Stimulated activated CD8-positive, alpha-beta memory T cell treated with anti-CD3 and anti-CD28 coated beads, Interleukin-2, amount 100 ng/mL, for 48 hours (primary cell): ENCODE measurements around the gene ADGRG1.

Experiments
- DNase-seq, 2 donors: peaks; one replicate each; pipeline ENCODE4 v3.0.0-alpha.2; 2020; ENCODE audit warnings: low read depth in 2 of 2

ADGRG1 gene

DNA sequence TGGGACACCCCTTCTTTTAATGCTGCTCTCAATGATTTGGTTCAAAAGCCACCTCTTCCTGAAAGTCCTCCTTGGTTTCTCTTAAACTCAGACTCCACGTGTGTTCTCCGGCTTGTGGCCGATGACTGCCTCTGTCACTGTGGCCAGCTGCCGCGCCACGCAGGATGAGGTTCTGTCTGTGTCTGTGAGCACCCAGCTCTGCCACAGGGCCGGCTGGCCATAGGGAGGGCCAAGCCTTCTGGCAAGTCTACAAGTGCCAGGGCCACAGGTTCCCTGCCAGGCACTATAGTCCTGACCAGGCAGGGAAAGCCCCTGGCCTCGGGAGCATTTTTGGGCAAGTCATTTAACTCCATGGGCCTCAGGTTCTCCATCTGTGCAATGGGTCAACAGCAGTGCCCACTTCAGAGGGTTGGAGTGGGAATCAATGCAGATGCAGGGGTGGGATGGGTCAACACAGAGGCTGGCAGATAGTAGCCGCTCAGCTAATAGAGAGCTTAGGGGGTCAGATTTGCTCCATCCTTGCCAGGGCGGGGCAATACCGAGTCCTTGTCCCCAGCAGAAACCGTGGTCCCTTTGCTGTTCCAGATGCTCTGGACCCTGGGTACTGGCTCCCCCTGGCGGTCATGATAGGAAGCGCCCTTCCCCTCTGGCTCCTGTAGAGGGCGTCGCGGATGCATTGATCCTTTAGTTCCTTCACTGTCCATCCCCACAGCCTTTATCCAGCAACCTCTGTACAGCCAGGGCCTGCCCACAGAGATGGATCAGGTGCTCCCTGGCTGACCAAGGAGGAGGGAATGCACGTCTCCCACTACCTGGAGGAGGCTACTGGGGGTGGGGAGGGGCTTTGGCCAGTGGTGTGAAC, 20.4 kb downstream of the ADGRG1 start:
- peak; percentile 78 to 82 for DNase-seq

- no peak for DNase-seq
Measured at GRCh38 chr16:57649443-57649751, 21.0 kb downstream of the ADGRG1 start.

- no peak for DNase-seq
Measured at GRCh38 chr16:57649846-57650245, 21.4 kb downstream of the ADGRG1 start.

DNA sequence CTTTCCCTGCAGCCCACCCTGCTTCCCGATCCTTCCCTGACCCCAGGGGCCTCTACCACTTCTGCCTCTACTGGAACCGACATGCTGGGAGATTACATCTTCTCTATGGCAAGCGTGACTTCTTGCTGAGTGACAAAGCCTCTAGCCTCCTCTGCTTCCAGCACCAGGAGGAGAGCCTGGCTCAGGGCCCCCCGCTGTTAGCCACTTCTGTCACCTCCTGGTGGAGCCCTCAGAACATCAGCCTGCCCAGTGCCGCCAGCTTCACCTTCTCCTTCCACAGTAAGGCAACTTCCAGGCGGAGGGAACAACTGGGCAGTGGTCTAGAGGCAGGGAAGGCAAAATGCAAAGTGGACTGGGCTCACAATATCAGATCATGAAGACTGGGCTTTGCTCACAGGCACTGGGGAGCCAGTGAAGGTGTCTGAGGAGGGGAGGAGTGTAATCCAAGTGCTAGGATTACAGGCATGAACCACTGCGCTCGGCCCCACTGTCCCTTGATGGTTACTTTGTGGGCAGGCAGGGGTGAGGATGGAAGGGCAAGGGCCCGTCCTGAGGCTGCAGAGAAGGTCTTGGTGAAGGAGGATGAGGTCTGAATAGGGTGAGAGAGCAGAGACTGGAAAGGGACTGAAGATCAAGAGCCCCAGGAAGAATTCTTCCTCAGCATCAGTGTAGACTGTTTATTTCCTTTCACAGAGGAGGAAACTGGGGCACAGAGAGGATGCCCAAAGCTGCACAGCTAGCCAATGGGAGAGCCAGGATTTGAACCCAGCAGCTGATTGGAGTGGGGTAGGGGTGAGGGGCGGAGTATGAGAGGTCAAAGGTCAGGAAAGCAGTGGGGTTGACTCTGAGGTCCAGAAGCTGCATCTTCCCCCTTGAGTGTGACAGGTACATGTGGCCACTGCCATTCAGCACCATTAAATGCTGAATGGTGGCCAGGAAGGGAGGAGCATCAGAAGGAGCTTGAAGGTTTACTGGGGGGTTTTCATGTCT, 23.2 kb downstream of the ADGRG1 start:
- no peak for DNase-seq

DNA sequence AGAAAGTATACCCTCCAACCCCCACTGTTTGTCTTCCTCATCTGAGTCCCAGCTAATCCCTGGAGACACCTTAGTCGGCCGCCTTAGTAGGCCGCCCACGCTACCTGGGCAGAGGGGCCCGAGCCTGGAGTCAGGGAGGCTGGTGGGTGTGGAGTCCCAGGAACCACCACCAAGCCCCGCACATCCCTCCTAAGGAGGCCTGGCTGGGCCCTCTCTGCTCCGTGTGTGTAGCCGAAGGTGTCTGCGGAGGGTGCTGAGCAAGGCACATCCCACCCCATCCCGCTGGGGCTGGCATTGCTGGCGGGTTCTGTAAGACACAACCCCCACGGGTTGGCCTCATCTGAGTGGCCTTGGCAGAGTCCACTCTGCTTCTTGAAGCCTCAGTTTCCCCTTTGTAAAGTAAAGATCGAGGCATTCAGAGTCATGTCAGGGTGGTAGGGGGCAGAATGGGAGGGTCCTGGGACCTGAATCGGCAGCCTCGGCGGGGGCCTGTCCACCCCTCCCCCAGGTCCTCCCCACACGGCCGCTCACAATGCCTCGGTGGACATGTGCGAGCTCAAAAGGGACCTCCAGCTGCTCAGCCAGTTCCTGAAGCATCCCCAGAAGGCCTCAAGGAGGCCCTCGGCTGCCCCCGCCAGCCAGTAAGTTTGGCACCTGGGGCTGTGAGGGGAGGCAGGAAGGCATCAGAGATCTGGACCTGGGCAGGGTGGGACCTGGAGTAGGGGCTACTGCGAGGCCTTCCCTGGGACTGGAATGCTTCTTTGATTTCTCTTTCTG, 24.5 kb downstream of the ADGRG1 start:
- no peak for DNase-seq

- DNase-seq, result no peak
Measured at GRCh38 chr16:57653936-57654335, 25.5 kb downstream of the ADGRG1 start.

GRCh38 chr16:57656342-57656955, 28.0 kb downstream of the ADGRG1 start:
- no peak for DNase-seq

GRCh38 chr16:57657228-57657627, 28.8 kb downstream of the ADGRG1 start:
- no peak for DNase-seq

DNA sequence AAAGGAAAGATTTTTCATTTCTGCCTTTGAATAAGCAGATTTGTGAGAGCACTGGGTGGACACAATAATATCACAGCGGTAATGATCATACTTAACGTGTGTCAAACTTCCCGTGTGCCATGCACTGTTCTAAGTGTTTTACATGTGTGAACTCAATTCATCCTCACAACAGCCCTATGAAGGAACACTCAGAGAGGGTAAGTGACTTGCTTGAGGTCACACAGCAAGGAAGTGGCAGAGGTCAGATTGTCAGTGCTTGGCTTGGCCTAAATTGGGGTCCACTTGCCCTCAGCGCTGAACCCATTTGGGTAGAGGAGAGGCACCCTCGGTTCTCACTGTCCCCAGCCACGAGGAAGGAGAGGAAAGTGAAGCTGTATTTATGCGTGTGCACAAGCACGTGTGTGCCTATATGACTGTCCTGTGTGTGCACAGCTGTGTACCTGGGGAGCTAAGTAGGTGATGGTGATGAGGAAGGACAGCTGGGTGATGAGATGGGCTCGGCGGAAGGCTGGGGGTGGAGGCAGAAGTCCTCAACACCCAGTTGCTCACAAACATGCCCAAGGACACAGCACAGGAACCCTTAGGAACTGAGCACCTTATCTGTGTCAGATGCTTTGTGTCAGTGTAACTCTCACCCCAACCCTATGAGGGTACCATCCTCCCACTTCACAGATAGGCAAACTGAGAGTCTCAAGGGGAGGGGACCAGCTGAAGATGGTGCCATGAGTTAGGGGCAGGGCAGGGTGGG, 29.9 kb downstream of the ADGRG1 start:
- DNase-seq, result no peak

- DNase-seq, result no peak
Measured at GRCh38 chr16:57658878-57659674, 30.6 kb downstream of the ADGRG1 start.

GRCh38 chr16:57660715-57661463, 32.5 kb downstream of the ADGRG1 start:
- no peak for DNase-seq

DNA sequence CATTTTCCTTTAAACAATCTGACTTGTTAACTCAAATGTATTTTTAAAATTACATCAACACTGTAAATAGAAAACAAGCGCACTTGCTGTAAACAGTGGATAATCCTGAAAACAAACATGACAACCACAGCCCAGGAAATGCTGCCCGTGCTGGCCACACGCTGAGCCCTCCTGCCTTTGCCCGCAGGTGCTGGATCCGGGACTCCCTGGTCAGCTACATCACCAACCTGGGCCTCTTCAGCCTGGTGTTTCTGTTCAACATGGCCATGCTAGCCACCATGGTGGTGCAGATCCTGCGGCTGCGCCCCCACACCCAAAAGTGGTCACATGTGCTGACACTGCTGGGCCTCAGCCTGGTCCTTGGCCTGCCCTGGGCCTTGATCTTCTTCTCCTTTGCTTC, 33.1 kb downstream of the ADGRG1 start:
- DNase-seq, result no peak

DNA sequence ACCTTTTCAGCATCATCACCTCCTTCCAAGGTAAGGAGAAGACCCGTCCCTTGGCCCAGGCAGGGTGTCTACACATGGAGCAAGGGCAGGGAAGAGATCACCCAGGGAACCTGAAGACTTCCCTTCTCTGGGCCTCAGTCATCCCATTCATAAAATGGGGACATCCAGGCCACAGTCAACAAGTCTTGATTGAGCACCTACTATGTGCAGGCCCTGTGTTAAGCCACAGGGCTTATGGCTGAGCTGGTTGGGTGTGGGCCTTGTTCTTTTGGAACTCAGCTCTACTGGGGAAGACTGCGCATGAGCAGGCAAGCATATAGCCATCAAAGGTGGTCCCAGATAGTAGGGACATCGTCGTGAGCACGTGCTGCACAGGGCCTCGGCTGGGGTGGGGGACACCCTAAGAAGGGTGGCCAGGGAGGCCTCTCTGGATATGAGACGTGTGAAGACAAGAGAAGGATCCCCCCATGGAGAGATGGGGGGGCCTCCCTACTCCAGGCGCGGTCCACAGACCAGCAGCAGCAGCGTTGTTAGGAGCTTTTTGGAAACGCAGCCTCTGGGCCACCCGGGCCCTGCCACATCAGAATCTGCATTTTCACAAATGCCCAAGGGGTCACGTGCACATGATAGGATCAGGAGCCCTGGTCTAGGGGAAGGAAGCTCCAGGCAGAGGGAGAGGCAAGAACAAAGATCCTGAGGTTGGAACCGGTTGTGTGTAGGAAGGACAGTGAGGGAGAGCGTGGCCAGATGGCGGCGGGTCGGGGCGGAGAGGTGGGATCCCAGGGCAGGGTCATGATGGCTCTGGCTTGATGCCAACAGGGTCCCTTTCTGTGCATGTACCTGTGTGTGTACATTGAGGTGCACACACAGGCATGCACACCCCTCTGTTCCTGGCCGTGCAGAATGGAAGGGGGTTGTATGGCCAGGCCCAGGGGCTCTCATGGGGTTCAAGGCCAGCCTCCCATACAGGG, 33.8 kb downstream of the ADGRG1 start:
- no peak for DNase-seq

GRCh38 chr16:57663436-57663835, 35.0 kb downstream of the ADGRG1 start:
- DNase-seq, result no peak

- no peak for DNase-seq
Measured at GRCh38 chr16:57663917-57664661, 35.7 kb downstream of the ADGRG1 start.

DNA sequence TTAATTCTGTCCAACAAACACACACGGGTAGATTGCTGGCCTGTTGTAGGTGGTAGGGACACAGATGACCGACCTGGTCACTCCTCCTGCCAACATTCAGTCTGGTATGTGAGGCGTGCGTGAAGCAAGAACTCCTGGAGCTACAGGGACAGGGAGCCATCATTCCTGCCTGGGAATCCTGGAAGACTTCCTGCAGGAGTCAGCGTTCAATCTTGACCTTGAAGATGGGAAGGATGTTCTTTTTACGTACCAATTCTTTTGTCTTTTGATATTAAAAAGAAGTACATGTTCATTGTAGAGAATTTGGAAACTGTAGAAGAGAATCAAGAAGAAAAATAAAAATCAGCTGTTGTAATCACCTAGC, 36.2 kb downstream of the ADGRG1 start:
- DNase-seq, result no peak

- DNase-seq, result no peak
Measured at GRCh38 chr16:57665541-57665940, 37.1 kb downstream of the ADGRG1 start.
